Ovary (tissue), 3 donors: Measurements from ENCODE around the gene ZSWIM6.

Source experiments
- CTCF ChIP-seq, 3 donors: fragments of 450-650 bp in 2 of 3; fragments of 200-600 bp in 1 of 3; IDR thresholded peaks; one replicate each; pipeline versions ENCODE4 v1.5.1 to v1.8.0; 2016 to 2022; ENCODE audit warnings: antibody characterized with exemption in 3 of 3, mild to moderate bottlenecking in 1 of 3
- EP300 ChIP-seq: sonication (generic); formaldehyde crosslinking; IDR thresholded peaks from one replicate; pipeline ENCODE4 v1.6.1; 2017; ENCODE audit warnings: antibody characterized with exemption
- donor health status: DM: no; HTN: no; CAD: no.

GRCh38 chr5:61357745-61358144 is 25.7 kb downstream of the ZSWIM6 start:
- TF ChIP-seq CTCF (IDR thresholded peaks at IDR 0.05) (no peak), EP300 (no peak)
